ENCODE measurements around the gene VPS11.
A peak's percentile ranks its signal among the peaks of the same experiment; 100 is the strongest.

The VPS11 gene

DNA sequence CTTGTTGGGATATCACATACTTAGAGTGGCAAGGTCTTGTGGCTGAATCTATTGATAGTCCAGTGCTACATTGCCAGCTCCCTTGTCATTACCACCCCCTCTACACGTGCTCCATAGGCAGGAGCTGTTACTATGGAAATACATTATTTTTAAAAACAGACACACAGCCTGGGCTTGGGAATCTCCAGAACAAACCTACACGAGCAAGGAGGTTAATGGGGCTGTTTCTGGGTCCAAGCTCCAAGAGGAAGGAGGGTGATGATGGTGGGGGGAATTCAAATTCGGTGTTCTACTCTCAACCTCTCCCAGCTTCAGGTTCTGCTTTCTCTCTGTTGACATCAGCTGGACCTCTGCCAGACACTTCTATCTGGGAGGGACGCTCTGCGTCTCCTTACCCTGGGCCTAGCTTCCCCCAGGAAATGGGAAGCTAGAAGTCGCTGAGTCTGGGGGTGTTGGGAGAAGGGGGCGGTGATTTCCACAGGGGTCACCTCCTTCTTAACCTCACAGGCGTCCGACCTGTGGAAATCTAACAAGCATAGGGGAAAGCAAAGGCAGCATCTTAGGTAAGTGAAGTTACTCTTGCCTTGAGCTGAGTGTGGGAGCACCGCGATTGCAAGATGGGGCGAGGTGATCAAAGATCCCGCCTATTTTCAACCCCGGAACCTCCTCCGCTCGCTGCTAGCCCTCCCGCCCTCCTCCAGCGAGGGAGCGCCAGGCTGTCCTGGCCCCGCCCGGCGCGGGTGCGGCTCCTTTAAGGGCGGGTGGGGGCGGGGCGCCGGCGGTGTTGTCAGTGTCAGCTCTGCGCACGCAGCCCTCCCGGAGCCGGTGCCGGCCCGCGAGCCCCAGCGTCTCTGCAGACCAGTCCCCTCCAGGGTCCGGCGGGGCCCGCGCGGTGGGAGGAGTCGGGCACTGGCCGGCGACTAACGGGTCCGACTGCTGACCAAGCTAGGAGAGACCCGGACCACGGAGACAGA, 39.2 kb downstream of the VPS11 start, which contains the start of gene C2CD2L:
Gene C2CD2L, plus strand, starts transcription at position 781 of the 974 bp plus-strand sequence. CDS start 398 bp downstream, outside the sequence.
- peak; percentile 90 for DNase-seq

DNA sequence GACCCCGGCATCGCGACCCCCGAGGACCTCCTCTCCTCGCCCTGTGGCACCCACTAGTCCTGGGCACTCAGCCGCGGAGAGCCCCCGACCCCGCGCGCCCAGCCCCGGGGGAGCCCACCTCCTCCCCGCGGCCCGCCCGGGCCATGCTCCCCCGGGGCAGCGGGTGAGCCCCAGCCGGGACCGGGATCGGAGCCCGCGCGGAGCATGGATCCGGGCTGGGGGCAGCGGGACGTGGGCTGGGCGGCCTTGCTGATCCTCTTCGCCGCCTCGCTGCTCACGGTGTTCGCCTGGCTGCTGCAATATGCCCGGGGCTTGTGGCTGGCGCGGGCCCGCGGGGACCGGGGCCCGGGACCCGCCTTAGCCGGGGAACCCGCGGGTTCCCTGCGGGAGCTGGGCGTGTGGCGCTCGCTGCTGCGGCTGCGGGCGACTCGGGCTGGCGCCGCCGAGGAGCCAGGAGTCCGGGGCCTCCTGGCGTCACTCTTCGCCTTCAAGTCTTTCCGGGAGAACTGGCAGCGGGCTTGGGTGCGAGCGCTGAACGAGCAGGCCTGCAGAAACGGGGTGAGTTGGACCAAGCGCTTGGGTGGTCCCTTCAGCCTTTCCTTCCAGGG, 40.0 kb downstream of the VPS11 start:
- no peak for DNase-seq

DNA sequence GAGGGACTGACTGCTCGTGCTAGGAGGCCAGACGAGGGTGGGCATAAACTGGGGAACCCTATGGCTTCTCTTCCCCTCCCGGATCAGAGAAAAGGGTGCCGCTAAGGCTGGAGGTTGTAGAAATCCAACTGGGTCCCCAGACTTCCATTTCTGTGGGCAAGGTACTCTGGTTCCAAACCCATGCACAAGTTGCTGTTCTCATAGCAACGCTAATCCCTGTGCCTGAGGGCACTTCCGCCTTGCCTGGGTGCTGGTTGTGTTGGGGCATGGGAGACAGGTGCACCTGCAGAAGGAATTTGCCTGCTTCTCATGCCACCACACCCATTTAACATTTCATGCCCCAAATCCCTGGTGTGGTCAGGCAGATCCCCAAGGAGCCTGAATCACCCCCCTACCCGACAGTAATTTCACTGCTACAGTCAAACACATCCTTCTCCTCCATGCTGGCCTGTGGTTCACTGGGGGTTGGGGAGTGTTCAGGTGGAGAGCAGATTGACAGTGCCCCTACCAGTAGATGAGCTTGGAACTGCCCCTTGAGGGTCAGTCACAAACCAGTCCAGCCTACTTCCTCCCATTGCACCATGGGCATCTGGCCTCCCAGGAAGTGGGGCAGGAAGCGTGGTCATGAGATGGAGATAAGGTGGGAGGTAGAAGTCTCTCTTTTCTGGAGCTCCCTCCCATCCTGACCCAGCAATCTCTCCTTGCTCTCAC, 40.7 kb downstream of the VPS11 start:
- DNase-seq = peak; percentile 95

DNA sequence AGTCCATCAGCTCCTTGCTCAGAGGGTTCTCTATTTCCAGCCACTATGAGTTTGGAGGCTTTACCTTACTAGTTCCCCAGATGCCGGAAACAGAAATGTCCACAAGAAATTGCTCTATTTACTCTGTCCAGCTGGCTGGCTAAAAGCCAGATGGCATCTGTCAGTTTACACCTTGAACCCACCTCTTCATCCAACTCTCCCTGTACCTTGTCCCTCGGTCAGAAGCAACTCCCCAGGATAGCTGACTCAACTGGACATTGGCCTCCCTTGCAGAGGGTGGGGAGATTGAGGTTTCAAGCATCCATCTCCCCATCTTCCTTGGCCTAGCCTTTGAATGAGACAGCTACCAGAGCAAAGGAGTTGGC, 41.2 kb downstream of the VPS11 start:
- no peak for DNase-seq

DNA sequence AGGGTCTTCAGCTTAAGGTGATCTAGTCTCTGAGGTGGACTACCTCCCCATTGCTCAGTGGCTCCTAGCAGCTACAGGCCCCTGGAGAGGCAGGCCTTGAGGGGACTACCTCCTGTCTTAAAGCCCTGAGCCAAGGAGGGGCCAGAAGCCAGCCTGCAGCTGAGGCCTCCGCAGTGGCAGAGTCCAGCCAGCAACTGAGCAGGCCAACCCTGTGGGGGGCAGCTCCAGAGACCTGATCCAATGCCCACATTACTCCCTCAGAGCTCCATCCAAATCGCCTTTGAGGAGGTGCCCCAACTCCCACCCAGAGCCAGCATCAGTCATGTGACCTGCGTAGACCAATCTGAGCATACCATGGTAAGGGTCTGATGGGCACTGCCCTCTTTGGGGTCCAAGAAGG, 42.2 kb downstream of the VPS11 start:
- no peak for DNase-seq

DNA sequence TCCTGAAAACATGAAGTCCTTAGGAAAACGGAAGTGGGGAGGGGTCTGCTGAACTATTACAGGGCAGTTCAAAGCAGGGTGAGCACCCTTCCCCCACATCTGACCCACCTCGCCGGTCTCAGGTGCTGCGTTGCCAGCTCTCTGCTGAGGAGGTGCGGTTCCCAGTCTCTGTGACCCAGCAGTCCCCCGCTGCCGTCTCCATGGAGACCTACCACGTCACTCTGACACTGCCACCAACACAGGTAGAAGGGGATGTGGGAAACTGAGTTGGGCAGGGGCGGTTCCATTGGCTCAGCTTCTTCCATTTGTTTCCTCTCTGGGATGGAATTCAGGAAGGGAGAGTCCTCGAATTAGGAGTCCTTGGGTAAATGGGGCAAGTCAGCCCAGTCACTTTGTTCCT, 42.8 kb downstream of the VPS11 start:
- no peak for DNase-seq

DNA sequence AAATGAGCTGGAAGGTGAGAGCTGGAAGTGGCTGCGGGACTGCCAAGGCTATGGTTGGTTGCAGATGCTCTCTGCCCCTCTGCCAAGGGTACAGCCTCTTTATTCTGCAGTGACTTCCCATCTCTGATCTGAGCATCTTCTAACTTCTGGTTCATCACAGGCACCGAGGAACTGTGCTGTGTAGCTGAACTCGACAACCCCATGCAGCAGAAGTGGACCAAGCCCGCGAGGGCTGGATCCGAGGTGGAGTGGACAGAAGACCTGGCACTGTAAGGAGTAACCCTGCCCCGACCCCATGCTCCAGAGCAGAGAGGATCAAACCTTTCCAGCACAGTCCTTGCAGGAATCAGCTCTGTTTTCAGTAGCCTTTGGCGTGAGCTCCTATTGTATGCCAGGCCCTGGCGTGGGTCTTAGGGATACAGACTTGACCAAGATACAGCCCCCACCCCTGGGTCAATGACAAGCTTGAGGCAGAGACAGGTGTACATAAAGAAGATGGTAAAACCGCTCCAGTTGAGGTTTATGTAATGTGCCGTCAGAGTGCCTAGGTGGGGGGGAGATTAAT, 43.8 kb downstream of the VPS11 start:
- DNase-seq = no peak

DNA sequence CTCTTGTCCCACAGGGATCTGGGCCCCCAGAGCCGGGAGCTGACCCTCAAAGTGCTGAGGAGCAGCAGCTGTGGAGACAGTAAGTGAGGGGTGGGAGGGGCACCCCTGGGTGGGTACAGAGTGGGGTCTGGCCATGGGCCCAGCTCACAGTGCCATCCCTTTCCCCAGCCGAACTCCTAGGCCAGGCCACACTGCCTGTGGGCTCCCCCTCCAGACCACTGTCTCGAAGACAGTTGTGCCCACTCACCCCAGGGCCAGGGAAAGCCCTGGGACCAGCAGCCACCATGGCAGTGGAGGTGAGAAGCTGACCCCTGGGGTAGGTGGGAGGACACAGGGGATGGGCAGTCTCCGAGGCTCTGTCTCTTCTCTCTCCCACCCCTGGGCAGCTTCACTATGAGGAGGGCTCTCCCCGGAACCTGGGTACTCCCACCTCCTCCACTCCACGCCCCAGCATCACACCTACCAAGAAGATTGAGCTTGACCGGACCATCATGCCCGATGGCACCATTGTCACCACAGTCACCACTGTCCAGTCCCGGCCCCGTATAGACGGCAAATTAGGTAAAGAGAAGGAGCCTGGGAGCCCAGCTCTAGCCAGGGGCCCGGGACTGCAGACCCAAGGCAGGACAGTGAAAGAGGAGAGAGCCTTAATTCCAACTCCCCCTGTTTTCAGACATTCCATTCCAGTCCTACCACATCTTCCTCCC, 44.8 kb downstream of the VPS11 start:
- no peak for DNase-seq

DNA sequence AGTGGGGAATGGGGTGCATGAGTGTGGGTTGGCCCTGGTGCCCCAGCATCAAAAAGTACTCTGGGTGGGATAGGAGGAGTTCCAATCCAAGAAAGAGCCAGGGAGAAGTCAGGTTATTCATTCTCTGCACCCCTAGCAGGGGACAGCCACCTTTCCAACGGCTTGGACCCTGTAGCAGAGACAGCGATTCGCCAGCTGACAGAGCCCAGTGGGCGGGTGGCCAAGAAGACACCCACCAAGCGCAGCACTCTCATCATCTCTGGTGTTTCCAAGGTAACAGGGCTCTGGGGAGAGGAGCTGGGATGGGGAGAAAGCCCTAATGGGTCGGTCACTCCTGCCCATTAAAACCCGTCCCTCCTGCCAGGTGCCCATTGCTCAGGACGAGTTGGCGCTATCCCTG, 46.1 kb downstream of the VPS11 start:
- DNase-seq = no peak

DNA sequence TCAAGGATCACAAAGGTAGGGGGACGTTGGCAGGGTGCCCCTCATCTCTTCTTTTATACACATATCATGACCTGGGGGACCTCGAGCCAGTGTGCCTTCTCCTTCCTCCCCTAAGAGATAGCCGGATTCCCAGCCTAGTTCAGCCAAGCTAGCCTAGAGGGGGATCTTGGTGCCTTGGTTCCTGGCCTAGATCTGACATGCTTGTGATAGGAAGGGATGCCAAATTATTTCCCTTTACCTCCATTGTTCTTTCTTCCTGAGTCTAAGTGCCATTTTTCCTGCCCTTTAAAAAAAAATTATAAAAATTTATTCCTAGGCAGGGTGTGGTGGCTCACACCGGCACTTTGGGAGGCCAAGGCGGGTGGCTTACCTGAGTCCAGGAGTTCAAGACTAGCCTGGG, 46.7 kb downstream of the VPS11 start:
- DNase-seq = no peak

DNA sequence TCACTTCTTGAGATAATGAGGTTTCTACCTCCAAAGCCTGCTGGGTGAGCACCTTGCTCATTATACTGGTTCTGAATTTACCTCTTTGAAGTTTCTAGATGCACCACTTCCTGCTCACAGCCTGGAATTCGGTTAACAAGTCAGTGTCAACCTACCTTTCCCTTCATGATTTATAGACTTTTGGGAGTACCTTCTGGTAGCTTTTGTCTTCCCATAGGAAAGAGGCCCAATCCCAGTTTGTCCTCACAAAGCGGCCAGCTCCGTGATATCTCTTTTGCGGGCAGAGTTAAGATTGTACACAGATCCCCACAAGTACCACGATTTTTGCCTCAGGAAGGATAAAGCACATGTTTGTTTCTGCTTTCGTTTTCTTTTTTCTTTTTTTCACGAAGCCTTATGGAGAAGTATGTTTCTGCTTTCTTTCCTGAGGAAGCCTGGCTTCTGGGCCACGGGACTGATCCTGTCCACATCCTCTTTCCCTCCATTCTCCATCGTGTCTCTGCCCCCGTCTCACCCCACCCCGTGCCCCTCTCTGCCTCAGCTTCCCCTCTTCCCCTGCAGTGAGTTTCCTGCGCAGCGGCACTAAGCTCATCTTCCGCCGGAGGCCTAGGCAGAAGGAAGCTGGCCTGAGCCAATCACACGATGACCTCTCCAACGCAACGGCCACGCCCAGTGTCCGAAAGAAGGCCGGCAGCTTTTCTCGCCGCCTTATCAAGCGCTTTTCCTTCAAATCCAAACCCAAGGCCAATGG, 48.0 kb downstream of the VPS11 start:
- no peak for DNase-seq

DNA sequence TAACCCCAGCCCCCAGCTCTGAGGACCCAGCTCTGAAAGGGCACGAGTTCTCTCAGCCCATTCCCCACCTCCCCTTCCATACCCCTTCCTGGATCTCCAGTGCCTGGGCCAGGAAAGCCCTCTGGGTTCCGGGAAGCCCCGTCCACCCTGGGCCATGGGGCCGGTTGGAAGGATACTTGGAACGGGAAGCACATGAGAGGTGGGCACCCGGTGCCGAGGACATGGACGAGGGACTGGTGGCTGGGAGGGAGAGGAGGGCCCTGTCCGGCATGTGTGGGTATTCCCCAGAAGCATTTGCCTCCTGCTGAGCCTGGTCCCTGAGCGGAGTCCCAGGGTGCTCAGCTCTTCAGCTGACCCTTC, 48.6 kb downstream of the VPS11 start:
- DNase-seq = no peak

DNA sequence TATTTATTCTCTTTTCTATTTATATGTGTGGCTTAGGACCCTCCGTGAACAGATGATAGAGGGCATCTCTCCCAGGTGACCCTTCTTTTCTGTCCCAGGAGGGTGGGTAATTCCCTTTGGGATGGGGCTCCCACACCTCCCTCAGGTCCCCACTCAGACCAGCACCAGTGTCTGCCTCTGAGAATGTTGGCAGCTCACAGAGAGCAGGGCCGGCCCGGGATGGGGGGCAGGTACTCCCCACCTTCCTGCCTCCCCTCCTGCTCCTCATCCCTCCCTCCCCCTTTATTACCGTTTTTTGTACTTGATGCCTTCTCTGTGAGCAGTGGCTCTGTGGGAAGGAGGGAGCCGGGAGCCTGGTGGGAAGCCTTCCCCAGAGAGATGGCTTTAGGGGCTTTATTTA, 49.0 kb downstream of the VPS11 start:
- DNase-seq = no peak

DNA sequence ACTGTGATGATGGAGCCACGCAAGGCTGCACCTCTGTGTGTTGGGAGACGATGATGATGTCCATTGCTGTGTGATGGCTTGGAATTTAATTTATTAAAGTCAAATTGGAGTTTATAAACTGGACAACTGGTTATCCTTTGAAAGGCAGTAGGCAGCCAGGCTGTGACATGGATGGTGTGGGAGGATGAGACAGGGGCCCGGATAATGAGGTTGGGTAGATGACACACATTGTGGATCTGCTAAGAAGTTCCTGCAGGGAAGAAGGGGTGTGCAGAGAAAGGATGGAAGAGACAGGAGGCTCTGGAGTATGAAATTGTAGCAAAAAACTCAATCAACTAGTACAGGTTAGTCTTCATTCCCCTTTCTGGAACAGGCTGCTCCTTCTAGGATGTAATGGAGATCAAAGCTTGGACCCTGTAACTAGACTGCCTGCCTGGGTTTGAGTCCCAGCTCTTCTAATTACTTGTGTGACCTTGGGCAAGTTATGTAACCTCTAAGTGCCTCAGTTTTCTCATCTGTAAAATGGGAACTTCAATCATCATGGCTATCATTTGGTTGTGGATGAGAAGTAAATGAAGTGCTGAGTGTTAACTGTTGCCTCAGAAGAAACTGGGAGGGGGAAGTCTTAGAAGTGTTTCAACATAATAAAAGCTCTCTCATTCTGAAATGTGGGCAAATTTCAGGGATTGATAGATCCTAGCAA, 49.5 kb downstream of the VPS11 start:
- no peak for DNase-seq

DNA sequence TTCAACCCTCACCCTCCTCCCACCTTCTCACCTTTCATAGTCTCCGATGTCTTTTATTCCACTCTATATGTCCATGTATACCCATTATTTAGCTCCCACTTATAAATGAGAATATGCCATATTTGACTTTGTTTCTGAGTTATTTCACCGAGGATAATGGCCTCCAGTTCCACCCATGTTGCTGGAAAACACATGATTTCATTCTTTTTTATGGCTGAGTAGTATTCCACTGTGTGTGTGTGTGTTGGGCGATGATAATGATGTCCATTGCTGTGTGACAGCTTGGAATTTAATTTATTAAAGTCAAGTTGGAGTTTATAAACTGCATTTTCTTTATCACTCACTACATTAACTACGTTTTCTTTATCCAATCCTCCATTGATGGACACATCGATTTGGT, 50.6 kb downstream of the VPS11 start:
- no peak for DNase-seq

DNA sequence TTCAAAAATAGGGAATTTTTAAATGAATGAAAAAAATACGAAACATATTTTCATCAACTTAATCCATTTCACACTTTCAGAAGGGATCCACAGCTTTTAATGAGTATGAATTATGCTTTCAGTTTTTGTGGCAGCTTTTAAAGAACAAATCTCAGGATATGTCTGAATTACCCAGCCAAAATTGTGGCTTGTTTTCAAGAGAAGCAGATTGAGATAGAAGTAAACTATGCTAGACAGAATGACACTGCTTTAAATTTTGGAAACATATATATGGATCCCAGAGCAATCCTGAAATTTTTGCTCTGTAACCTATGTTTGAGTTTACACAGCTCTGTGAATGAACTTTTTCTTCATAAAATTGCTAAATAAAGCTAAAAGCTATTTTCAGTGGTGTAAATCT, 51.3 kb downstream of the VPS11 start:
- DNase-seq = no peak

DNA sequence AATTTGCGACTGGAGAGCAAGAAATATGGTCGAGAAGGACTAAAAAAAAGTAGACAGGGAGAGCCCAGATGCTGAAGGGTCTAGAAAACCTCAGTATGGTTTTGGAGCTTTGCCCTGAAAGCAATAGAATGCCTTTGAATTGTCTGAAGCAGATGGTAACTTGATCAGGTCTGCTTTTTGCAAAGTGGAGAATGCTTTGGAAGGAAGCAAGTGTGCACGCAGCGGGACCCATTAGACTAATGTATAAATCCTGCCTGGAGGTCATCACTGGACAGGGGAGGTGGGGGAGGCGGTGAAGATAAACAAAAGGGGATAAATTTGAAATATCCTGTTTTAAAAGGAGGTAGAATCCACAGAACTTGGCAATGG, 53.0 kb downstream of the VPS11 start:
- DNase-seq = no peak

DNA sequence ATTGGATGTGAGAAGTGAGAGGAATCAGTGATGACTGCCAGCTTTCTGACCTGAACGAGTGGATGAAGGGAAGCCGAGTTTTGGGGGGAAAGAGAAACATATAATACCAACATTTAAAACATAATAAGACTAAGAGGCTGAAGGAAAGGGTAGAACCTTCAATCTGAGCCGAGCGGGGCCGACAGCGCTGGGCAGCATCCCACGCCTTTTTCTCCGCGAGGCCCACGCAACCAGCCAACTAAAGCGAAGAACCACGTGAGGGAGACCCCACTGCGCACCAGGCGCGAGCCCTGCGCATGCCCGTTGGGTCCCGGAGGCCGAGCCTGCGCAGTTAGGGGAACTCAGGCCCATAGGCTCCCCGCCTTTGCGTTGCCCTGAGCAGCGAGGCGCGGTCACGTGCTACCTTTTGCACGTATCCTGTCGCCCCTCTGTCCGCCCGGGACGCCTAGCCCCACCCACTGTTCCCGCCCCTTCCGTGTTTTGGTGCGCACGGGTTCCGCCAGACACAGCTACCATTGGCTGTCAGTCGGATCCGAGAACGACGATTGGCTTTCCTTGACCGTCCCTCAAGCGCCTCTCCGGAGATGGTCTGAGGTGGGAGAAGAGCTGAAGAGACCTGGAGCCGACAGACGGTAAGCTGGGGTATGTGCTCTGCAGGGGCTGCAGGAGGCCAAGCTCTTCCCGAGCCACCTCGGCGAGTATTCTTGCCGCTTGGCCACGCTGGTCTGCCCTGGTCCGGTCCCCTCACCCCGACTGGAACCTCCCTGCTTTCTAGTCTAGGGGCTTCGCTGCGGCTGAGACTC, 53.6 kb downstream of the VPS11 start, which contains the start of gene HINFP:
Gene HINFP, plus strand, starts transcription at position 573 of the 803 bp plus-strand sequence. CDS start 5,365 bp downstream, outside the sequence.
- peak; percentile 100 for DNase-seq

DNA sequence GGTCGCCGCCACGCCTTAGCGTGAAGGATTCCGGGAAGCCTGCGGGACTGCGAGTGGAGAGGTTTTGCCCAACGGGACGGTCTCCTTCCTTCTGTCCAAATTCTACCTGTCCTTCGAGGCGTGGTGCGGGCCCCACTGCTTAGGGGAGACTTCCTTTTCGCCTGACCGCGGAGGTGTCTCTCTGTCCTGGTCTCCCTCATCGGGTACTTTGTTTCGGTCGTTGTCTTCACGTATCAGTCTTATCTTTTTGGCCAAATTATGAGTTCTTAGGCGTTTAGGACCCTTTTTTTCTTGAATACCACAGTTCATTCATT, 54.1 kb downstream of the VPS11 start:
- no peak for DNase-seq

DNA sequence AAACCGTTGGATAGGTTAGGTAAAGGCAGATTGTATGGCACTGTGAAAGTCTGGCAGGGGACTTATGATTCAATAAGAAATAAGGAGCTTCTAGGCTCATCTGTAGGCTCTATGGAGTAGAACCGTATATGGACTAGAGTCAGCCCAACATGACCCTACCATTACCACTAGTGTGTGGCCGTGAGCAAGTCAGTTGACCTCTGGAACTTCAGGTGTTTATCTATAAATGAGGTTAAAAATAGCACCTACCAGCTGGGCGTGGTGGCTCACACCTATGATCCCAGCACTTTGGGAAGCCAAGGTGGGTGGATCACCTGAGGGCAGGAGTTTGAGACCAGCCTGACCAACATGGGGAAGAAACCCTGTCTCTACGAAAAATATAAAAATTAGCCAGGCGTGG, 58.2 kb downstream of the VPS11 start:
- DNase-seq = no peak

Measured in NCI-H526 treated with DMSO at 0.1 percent for 48 hours (cell line).